GM12865 (cell line): ENCODE data around the gene RPL27.

Experiments used
- DNase-seq: peaks from one replicate; pipeline ENCODE4 v3.0.0; 2010; ENCODE audit warnings: low read depth
- H3K4me3 ChIP-seq: 2 replicates; pipeline ENCODE4 v1.5.1; 2011; ENCODE audit warnings: mild to moderate bottlenecking, low read depth, low read length, control low read depth
- TF ChIP-seq, protein P1 (sequence below): IDR thresholded peaks from 2 replicates; pipeline ENCODE4 v1.5.1; 2011; ENCODE audit warnings: low read length, control low read depth, low read depth, inconsistent platforms; ENCODE audit not compliant: insufficient read depth; ENCODE audit errors: missing control alignments

RPL27 gene

DNA sequence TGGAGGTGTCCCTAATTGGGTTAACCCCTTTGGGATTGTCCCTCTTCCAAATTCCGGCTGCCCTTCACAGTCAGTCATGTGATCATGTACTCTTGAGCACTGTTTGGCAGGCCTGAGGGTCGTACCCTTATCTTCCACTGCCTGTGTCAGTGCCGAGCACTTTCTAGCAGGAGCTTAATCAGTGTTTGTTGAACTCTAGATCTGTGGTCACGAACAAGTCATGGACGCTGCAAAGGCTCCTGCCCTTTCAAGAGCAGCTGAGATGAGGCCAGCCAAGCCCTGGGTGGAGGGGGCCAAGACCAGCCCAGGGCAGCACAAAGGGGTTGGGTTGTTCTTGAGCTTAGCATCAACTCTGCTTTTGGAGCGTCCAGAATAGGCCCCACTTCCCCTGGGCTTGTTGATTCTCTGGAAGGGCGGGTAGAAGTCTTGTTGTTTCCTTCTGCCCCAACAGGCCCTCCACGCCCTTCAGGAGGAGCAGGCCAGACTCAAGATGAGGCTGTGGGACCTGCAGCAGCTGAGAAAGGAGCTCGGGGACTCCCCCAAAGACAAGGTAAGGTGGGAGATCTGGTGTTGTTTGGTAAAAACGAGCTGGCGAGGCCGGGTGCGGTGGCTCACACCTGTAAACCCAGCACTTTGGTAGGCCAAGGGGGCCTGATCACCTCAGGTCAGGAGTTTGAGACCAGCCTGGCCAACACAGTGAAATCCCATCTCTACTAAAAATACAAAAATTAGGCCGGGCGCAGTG is 13.7 kb downstream of the RPL27 start:
- TF ChIP-seq, protein P1, sequence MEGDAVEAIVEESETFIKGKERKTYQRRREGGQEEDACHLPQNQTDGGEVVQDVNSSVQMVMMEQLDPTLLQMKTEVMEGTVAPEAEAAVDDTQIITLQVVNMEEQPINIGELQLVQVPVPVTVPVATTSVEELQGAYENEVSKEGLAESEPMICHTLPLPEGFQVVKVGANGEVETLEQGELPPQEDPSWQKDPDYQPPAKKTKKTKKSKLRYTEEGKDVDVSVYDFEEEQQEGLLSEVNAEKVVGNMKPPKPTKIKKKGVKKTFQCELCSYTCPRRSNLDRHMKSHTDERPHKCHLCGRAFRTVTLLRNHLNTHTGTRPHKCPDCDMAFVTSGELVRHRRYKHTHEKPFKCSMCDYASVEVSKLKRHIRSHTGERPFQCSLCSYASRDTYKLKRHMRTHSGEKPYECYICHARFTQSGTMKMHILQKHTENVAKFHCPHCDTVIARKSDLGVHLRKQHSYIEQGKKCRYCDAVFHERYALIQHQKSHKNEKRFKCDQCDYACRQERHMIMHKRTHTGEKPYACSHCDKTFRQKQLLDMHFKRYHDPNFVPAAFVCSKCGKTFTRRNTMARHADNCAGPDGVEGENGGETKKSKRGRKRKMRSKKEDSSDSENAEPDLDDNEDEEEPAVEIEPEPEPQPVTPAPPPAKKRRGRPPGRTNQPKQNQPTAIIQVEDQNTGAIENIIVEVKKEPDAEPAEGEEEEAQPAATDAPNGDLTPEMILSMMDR: no peak
- no peak for DNase-seq
- H3K4me3 ChIP-seq: no peak overlapping the region

DNA sequence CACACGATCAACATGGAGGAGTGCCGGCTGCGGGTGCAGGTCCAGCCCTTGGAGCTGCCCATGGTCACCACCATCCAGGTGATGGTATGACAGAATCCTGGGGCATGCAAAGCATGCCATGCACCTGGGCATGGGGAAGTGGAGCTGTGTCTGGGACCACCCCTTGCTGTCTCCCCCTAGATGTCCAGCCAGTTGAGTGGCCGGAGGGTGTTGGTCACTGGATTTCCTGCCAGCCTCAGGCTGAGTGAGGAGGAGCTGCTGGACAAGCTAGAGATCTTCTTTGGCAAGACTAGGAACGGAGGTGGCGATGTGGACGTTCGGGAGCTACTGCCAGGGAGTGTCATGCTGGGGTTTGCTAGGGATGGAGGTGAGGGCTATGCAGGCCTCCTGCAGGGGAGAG is 15.1 kb downstream of the RPL27 start:
- no peak overlapping the region for H3K4me3 ChIP-seq
- TF ChIP-seq, protein P1: no peak
- DNase-seq: no peak

- no peak overlapping the region for H3K4me3 ChIP-seq
- TF ChIP-seq, protein P1: no peak
- DNase-seq: no peak
These were observed 15.9 kb downstream of the RPL27 start for GRCh38 chr17:43014020-43014648.

DNA sequence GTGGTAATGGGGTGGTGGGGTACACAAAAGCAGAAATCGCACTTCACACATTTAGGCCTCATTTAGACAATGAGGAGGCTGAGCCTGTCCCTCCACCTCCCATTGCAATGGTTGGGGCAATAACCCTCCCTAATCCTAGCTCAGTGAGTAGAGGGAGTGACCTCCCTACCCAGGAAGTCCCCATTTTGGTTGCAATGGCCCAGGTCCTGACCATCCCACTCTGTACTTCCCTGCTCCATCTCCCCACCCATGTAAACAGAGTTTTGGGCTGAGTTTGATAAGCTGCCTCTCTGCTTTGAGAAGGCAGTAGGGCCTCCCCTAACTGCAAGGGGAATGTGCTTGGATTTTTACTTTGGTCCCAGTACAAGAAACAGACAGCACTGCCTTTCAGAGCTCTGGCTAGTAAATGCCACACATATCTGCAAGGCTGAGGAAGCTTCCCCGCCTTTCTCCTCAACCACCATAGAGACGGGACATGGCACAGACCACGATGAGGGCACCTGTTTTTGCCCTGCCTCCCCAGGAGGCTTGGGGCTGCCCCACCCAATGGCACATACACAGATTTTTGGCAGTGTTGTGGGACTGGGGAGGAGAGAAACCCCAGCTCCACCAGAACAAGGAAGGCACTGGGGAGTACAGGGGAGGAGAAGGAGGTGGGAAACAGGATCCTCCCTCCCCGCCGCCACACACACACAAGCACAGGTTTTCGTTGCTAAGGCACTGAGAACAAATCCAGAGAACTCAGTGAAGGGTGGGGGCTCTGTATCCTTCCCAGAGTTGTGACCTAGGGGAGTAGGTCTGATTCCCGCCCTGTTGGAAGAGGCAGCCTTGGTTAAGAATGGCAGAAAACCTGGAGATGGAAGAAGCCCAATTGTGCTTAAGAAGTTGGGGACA is 16.7 kb downstream of the RPL27 start:
- H3K4me3 ChIP-seq: no peak overlapping the region
- no peak for DNase-seq
- TF ChIP-seq, protein P1: no peak

GRCh38 chr17:43015579-43015978 is 17.4 kb downstream of the RPL27 start:
- TF ChIP-seq, protein P1: no peak
- DNase-seq: no peak

GRCh38 chr17:43016216-43016615 is 18.0 kb downstream of the RPL27 start:
- TF ChIP-seq, protein P1: no peak
- H3K4me3 ChIP-seq: no peak overlapping the region

More at GRCh38 chr17:43015579-43015978, 17.4 kb downstream of the RPL27 start:
- H3K4me3 ChIP-seq: no peak overlapping the region

More at GRCh38 chr17:43016216-43016615, 18.0 kb downstream of the RPL27 start:
- no peak for DNase-seq
